Activated CD4-positive, alpha-beta T cell treated with anti-CD3 and anti-CD28 coated beads, Interleukin-2, amount 50 U/mL, for 16 hours (primary cell): ENCODE results near the gene NCOA7.

Experiments
- DNase-seq: peaks from one replicate; pipeline ENCODE4 v3.0.0-alpha.2; 2020

NCOA7 gene, protein sequence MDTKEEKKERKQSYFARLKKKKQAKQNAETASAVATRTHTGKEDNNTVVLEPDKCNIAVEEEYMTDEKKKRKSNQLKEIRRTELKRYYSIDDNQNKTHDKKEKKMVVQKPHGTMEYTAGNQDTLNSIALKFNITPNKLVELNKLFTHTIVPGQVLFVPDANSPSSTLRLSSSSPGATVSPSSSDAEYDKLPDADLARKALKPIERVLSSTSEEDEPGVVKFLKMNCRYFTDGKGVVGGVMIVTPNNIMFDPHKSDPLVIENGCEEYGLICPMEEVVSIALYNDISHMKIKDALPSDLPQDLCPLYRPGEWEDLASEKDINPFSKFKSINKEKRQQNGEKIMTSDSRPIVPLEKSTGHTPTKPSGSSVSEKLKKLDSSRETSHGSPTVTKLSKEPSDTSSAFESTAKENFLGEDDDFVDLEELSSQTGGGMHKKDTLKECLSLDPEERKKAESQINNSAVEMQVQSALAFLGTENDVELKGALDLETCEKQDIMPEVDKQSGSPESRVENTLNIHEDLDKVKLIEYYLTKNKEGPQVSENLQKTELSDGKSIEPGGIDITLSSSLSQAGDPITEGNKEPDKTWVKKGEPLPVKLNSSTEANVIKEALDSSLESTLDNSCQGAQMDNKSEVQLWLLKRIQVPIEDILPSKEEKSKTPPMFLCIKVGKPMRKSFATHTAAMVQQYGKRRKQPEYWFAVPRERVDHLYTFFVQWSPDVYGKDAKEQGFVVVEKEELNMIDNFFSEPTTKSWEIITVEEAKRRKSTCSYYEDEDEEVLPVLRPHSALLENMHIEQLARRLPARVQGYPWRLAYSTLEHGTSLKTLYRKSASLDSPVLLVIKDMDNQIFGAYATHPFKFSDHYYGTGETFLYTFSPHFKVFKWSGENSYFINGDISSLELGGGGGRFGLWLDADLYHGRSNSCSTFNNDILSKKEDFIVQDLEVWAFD

DNA sequence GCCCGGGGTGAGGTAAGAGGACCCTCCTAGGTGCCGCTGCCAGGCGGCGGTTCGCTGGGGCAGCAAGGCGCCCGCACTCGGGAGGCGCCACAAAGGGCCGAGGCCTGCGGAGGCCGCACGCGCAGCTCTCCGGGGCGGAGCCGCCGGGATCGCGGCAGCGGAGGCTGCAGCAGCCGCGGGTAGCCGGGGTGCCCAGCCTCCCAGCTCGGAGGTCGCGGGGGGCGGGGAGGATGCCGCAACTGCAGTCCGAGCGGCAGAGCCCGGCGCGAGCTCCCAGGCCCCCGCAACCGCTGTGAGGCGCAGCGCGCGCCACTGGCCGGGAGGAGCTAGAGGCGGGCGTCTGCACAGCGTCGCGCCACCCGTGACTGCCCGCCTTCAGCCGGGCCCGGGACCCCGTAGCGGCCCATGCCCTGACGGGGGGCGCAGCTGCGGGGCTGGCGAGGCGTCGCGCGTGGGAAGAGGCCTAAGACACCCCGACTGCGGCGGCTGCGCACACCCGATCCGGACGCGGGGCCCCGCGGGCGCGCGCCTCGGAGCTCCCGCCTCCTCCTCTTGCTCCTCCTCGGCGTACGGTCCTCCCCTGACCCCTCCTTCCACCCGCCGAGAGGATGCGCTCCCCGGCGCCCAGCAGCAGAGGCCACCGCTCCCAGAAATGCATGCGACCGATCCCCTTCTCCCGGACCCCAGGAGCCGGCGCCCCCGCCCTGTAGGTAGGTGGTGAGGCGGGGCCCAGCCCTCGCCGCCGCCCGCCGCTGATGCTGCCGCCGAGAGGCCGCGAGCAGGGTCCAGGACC is at the start of gene NCOA7:
NCOA7 (plus strand) TSS at position 603 of the 793 bp plus-strand sequence. CDS start 24,395 bp downstream, outside the sequence.
- DNase-seq, result peak; percentile 82

DNA sequence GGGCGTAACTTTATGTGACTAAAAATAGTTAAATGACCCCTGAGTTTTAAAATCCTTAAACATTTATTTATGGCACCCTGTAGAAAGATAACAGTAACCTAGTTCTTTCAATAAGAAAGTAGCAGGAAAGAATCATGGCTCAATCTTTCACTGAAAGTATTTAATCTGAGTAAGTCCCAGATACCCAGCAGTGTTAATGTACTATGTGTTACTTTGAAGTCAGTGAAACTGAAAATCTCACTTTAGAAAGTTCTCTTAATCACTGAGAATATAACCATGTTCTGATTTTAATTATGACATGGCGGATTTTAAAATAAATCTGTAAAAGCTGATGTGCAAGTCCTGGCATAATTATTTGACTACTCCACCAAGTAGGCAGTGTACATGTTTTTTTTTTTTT is 49.4 kb upstream of the NCOA7 start:
- DNase-seq, result no peak

DNA sequence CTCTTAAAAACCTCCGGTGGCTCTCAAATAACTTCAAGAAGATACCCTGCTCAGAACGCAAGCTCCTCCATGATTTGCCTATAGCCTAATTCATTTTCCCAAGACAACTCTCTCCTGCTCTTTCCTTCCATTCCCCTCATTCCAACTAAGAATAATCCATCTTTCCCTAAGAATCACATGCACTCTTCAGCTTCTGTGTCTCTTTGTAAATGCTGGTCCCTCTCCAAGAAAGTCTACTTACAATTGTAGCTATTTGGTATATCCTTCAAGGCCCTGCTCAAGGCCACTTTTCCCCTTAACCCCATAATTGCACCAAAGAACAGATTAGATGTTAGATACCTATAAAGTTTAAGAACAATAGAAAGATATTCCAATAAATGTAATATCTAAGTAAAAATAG is 48.7 kb upstream of the NCOA7 start:
- DNase-seq, result no peak

DNA sequence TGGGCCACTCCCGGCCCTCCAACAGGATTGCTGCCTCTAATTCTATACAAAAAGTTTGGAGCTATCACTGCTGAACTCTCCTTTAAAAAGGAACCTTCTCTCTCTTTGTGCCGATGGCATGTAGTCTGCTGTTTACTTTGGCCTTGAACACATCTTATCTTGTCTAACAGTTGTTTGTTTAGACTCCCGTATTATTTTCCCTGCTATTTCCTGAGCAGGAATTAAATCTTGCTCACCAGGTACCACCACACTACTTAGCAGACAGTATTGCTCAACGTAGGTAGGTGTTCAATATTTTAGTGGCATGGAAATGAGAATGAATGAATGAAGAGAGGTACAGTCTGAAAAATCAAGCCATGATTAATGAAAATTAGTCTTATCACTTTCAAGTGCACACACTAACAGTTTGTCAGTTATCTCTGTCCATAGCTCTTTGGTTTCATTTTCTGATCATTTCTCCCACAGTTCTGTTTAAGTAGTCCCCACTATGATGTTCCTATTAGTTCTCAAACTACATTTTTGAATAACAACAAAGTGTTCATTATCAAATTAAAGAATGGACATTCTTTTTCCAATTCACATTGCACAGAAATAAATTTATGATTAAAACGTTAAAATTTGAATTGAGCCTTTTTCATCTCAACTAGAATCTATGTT is 48.2 kb upstream of the NCOA7 start:
- no peak for DNase-seq

DNA sequence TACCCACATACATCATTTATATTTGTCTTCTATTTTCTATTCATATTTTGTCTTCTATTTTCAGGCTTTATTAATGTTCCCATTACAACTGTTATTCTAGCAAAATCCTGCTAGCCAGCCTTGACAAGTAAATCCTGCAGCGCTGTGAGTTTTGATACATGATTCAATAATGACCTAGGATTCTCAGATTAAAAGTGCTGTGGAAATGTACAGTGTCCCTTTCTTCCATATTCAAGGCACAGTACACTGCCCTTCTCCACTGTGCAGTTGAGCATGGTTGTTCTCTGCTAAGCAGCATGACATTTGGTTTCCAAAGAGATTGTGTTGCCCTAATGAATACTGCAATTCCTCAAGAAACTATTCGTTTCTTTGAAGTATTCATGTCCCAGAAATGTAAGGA is 47.2 kb upstream of the NCOA7 start:
- no peak for DNase-seq

DNA sequence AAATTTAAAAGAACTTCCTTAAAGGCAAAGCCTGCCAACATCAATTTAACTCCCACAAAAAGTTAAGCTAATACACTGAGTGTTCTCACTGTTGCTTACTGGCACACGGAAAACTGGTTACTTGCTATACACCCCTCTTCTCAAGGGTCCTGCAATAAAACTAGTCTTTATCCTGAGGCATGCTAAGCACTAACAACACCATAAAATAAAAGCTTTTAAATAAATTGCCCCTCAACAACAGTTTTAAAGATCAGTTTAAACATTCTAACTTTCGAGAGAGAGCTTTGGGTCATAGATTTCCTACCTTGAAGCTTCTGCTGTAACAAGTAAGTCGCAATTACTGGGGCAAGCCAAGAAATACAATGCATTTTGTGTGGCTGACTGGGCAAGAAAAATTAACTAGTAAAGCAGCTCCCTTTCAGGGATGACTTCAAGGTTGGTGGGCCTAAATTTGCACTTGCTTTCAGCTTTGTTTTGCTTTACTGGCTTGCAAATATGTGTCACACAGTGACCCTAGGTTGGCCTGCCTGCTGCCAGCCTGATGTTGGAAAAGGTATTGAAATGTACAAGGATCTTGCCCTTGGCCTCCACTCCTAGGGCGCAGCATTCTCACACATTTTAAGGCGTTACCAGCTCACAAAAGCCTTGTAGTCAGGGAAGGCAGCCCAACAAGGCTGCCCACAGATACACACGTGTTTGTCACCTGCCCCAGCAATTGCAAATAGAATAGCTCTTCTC is 45.3 kb upstream of the NCOA7 start:
- DNase-seq, result no peak

DNA sequence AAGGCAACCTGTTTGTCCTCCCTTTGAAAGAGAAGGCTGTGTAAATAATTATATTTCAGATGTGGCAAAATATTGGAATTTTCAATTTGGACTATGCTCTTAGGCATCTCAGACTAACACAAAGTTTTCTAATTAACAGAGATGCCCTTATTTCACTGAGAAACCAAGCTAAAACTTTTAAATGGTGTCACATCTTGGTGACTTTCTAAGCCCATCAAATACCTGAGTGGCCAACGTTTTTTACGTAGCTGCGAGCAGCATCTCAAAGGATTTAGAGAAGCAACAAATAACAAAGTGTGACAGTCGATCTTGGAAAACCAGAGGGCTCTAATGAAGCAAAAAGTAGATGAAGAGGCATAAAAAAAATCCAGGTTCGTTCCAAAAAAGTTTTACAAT is 44.7 kb upstream of the NCOA7 start:
- DNase-seq, result no peak

DNA sequence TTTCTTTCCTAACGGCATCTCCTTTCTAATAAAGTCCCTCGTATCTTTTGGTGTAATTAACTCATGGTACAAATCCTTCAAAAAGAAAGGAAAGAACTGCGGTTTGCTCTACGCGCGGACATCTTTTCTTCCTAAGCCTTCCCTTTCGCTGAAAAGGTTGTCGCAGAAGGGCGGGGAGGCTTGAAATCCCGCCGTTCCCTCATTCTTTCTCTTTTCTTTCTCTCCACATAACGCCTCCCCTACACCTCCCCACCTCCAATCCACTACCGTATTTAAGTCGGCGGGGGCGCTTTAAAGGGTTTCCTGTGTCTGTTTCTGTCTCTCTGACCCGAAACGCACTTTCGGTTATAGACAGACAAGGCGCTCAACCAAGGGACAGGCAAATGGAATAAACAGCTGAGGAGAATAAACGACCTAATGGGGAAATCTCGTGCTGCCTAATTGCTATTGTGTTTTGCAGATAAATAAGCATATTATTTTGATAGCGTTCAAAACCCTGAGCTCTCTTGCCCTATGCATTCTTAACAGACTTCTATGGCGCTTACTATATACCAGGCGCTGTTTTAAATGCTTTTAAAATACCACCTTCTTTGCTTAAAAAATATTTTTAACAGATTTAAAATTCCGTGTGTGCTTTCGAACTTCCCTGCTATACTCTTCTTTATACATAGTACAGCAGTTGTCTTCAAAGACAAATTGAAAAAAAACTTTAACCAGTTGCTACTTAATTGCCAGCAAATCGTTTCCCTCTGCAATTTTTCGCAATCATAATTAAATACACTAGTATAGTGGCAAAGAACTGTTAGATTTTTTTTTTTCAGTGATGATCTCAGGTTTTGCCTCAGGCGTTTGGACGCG is 43.8 kb upstream of the NCOA7 start:
- DNase-seq, result peak; percentile 70

DNA sequence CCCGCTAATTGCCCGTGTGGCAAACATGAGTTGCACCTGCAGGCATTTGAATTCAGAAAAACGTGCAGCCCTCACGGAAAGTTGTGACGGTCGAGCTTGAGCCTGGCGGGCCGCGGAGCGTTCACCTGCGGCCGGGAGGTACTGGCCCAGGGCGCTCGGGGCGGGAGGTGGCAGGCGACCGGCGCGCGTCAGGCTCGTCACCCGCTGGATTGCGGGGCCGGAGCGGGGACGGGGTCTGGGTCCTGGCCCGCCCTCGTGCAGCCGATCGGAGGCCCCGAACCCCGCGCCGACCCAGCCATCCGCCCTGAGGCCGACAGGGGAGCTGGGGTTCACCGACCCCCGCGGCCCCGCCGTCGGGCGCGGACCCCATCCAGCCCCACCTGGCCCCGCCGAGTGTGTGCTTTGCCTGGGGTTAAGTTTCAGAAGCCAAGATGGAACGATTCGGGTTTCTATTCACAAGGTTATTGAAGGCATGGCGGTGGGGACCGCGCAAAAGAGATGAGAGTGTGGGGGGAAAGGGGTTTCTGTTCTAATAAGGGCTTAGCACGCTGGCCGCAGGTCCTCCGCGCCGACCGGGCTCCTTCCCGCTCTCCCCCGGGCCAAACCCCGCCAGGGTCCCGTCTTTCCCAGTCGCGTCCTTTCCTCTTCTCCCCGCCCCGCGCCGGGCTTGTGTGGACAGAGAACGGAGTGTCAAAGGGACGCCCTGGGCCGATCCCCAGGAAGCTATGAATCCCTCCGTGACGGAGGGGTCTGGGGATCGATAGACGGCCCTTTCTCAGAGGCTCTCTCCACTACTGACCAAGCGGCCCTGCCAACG is 43.0 kb upstream of the NCOA7 start:
- no peak for DNase-seq

DNA sequence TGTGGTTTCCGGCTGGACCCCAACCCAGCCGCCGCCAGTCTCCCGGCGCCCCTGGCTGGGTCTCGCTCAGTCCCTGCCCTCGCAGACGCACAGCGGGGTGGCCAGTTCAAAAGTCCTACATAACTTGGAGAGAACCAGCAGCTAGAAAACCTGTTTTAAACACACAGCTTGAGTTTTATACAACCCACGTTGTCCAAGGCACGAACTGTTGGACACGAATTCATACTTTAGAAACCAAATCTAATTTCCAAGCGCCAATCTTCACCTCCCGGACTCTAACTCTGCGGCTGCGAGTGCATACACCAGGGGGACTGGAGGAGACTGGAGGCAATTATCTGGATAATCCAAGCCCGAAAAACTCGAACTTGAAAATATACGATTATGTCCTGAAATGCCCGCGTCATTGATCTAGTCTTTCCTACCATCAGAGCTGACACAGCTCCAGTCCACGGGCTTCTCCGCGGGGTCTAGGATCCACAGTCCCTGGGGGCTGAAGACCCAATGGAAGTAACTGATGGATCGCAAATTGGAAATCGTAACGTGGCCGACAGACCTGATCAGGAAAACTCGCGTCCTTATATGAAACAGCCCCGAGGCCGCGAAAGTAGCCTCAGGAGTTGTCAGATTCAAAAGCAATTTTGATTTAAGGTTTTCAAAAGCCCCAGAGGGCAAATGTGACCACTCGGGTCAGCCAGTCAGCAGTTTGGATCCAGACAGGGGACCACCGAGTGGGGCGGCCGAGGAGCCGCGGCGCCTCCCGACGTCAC is 42.2 kb upstream of the NCOA7 start:
- DNase-seq, result no peak

DNA sequence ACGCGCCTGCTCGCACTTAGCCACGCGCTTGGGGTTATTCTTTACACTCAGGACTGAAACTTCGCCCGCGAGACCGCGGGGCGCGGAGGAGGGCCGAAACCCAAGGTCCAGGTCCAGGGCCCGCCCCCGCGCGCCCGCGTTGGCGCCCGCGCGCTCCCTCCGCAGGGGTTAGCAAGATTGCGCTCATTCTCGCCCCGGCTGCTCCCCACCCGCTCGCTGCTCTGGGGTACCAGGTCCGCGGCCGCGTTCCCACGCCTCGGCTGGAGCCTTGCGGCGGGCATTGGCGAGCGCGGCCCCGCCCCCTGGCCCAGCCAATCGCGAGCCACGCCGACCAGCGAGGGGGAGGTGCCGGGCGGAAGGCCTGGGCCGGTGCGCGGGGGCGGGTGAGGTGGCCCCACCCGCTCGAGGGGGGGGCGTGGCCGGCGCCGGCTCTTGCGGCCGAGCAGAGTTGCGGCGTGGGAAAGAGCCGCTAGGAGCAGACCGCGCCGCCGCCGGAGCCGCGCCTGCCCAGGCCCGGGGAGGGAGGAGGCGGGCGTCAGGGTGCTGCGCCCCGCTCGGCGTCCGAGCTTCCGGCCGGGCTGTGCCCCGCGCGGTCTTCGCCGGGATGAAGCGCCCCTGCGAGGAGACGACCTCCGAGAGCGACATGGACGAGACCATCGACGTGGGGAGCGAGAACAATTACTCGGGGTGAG is 41.4 kb upstream of the NCOA7 start, which contains the start of gene HEY2:
HEY2 (plus strand) TSS at position 460 of the 692 bp plus-strand sequence; CDS start at position 605, 145 bp downstream.
- DNase-seq, result peak; percentile 86

DNA sequence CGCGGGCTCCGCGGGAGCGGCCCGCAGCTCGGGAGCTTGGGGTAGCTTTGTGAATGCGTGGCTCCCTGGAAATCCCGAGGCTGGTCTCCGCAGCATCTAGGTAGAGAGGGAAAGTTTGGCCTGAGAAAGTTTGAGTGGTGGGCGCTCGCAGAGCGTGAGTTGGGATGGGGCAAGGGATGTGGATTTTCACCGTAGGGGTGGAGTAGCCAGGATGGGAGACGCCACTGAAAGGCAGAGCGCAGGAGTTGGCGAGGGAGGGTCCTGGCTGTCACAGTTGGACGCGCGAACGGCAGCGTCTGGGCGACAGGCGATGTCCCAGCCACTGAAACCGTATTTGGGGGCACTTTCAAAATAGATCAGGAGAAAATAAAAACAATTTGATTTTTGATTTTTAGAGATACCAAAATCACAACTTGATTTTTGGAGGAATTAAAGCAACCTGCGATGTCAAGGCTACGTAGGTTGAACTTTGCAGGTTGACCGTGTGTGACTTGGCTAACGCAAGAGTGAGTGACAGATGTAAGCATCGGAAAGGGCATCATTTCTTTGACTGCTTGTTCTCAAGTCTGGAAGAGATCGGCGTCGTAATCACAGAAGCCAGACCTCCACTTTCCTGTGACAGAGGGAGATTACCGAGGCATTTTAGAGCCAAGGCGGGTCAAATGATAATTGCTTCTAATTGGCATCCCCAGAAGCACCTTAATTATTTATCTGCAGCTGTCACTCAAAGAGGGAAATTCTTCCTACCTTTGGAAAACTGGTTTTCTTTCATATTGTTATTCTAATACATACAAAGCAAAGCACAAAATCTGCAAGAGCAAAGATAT is 40.7 kb upstream of the NCOA7 start:
- no peak for DNase-seq

DNA sequence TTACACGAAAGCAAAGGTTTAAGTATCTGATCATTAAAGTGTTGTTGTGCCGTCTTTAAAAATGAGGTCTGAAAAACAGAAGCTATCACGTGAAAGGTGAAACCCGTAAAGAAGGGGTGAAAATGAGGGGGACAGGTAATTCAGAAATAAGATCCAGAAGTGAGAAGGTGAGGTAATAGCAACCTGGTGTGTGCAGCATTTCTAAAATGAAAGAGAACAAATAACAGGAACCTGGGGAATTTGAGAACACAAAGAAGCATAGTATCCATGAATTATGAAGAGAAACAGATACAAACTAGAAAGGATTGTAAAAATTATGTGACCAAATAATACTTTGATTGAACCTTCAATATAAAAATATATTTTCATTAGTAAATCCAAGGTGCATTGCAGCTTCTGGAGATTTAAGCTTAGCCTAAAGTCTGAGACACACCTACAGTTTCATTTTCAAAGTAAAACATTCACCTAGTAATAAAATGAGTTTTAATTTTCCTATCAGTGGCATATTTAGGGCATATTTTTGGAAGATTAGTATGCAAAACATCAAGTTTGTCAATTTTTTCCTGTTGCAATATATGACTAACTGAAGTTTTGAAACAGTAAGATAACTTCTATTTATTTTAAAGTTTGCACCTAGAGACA is 39.9 kb upstream of the NCOA7 start:
- no peak for DNase-seq

DNA sequence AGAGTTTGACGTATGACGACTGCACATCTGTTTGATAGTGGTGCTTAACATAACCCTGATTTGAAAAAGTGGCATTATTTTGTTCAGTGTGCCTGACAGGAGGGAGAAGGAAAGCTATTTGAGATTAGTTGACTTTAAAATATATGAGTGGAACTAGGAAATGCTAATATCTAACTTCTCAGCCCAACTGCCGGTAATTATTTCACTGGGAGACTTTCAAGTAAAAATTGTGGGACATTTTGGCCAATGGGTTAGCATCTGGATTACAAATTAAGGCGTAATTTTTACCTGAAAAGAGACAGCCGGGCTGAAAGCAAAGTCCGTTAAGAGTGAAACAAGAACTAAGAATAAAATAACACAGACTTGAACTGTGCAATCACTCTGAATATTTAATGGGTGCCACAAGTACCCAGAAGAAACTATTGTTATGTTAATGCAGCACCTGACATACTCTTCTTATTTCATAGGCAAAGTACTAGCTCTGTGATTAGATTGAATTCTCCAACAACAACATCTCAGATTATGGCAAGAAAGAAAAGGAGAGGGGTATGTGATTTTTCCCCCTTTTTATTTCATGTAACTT is 39.3 kb upstream of the NCOA7 start:
- DNase-seq, result no peak

DNA sequence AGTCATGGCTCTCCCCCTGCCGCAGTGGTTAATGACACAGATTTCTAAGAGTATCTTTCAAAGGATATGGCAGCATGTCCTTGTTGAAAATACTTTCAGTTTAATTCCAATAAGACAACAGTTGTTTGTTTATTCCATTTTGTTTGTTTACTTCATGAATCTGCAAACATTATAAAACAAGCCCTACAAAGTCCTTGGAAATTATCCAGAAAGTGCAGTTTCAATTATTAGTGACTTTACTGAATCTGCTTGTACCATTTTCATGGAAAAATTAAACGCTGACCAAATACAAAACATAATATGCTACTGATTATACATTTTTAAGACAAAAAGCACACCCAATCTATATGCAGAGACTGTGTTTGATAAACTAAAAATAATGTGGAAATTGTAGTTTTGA is 38.0 kb upstream of the NCOA7 start:
- DNase-seq, result no peak

DNA sequence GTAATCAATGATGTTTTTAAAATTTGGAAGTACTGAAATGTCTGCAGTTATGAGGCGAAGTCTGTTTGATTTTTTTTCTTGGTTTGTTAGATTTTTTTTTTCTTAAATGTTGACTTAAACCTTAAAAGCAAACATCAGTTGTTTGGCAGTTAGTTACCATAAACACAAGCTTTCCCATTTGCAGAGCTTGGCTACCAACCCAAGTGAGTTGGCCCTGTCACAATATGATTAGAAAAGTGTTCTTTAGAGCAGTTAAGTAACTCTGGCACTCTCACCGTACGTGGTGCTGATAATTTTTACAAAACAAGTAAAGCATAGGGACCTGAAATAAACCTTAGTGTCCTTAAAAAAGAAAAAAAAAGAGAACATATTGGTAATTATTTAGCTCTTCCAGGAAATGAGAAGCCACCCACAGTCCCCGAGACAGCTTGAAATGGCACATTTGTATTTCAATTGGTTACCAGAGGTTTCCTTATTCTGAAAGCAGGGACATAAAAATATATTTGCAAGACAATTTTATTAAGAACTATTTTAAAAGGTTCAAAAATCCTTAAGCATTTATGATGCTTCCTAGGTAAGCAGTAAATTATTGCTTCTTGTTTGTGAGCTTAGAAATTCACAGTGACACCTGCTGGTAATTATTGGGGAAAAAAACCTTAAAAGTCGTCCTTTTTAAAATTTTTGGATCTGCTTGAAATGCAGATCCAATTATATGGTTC is 37.4 kb upstream of the NCOA7 start:
- no peak for DNase-seq
